Activated naive CD4-positive, alpha-beta T cell (primary cell): ENCODE data around the gene GPR162.
A peak's percentile ranks its signal among the peaks of the same experiment; 100 is the strongest.

Source experiments
- DNase-seq, 4 experiments: peaks; one replicate each; lab custom pipeline; 2025; lab: John Stamatoyannopoulos, UW

Gene GPR162

GRCh38 chr12:6836851-6837250 lies 15.2 kb downstream of the GPR162 start:
- DNase-seq: no peak

DNA sequence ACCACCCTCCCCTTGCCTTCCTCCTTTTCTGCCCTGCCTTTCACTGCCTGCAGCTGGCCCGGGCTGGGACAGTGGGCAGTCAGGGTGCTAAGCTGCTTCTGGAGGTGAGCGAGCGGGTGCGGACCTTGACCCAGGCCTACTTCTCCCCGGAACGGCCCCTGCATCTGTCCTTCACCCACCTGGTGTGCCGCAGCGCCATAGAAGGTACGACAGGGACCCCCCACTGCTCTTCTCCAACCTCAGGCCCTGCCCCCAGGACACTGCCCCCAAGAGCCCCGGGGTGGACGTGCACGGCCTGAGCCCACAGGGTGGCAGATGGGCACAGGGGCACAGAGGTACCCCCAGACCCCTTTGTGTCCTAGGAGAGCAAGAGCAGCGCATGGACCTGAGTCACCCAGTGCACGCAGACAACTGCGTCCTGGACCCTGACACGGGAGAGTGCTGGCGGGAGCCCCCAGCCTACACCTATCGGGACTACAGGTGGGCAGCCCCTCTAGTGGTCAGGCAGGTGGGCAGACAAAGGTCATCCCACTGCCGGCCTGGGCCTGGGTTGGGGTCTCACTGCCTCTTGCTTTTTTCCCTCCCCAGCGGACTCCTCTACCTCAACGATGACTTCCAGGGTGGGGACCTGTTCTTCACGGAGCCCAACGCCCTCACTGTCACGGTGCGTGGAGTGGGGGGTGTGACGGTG lies 15.9 kb downstream of the GPR162 start:
- DNase-seq: no peak

GRCh38 chr12:6838854-6839253 lies 17.2 kb downstream of the GPR162 start:
- DNase-seq: no peak

DNA sequence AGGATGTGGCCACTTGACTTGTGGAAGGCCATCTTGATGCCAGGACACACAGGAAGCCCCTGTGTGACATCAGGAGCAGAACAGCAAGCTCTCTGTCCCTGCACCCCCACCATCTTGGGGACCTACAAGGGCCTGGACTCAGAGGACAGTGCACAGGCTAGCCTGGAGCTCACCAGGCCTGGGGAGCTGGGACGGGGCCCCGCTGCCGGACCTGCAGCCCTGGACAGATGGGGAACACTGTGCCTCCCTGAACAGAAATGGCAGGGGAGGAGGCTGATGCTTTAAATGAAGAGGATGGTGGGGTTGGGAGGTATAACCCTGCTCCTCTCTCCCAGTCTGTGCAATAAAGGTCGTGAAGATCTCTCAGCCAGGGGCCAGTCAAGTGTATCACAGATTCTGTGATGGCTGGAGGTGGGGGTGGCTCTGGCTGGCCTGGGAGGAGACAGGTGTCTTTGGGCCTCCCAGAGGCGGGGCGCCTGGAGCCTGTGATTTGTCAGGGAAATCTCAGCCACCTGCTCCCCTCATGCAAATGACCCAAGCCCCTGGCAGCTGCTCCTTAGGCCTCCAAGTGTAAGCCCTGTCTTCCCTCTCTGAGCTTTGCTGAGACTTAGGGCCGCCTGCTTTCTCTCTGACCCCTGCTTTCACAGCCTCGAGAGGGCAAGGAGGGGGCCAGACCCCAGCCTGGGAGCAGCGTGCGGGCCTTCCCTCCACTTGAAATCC lies 18.0 kb downstream of the GPR162 start:
- no peak for DNase-seq

DNA sequence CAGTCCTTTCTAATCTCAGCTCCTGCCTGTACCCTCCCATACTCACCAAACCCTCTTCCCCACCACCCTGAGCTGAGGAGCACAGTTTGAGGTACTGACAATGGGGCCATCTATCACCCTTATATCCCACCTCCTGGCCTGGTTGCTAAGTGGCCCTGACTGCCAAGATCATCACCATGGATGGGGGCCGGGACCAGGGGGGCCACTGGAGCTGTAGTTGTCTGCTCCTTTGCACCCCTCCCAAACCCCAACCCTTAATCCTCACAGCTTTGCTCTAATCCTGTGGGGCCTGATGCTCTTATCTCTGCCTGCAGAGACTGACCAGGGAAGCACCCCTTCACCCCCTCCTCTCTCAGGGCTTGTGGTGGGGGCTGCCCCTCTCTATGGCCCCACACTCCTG lies 18.7 kb downstream of the GPR162 start:
- DNase-seq: no peak

DNA sequence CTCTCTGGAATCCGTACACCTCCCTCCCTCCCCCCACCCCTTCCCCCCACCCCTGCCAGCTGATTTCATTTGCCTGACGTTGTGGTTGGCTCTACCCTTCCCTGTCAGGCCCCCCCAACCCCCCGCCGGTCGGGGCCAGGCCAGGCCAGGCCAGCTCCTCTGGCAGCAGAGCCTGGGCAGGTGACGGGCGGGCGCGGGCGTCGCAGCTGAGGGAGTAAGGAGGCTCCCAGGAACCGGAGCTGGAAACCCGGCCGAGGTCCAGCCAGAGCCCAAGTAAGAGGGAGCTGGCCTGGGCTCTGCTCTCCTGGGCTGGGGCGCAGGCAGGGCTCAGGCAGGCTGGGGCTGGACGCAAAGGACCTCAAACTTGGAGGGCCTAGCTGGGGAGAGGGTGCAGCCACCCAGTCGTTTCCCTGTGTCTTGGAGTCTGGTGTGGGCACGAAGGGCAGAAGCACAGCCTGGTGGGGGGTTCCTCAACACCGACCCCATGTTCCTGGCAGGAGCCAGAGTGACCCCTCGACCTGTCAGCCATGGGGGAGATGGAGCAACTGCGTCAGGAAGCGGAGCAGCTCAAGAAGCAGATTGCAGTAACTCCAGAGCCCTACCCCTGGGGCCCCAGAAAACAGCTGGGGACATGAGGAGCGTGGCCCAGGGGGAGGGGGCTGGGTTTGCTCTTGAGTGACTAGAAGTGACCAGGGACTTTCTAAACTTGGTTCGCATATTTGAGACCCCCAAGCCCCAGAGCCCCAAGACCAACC lies 19.3 kb downstream of the GPR162 start, which contains the start of gene GNB3:
Gene GNB3, plus strand, starts transcription at position 165 of the 755 bp plus-strand sequence. Its CDS starts 363 bp downstream, at position 528.
- DNase-seq: no peak

GRCh38 chr12:6842075-6842474 lies 20.5 kb downstream of the GPR162 start:
- no peak for DNase-seq

- DNase-seq: no peak
Observed at GRCh38 chr12:6843118-6843902, 21.7 kb downstream of the GPR162 start.

DNA sequence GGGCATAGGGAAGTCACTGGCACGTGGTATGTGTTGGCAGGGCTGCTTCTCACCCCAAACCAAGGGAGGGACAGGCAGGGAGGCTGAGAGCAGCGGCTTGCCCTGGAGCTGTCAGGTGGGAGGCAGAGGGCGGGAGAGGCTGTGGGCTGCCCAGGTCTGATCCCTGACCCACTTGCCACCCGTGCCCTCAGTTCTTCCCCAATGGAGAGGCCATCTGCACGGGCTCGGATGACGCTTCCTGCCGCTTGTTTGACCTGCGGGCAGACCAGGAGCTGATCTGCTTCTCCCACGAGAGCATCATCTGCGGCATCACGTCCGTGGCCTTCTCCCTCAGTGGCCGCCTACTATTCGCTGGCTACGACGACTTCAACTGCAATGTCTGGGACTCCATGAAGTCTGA lies 23.8 kb downstream of the GPR162 start:
- DNase-seq: no peak

- DNase-seq: no peak
Observed at GRCh38 chr12:6846316-6846869, 24.8 kb downstream of the GPR162 start.

DNA sequence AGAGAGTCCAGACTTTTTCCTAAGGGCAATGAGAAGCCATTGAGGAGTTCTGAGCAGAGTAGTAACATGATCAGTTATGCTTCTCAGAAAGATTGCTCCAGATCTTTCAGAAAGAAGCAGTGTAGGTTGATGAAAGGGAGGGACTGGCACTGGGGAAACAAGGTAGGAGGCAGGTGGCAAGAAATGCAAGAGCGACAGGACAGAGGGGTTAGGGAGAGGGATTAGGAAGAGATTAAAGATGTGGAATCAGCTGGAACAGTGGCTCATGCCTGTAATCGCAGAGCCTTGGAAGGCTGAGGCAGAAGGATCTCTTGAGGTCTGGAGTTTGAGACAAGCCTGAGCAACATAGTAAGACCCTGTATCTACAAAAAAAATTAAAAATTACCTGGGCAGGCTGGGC lies 26.1 kb downstream of the GPR162 start:
- no peak for DNase-seq

- no peak for DNase-seq
Observed at GRCh38 chr12:6849427-6849826, 27.8 kb downstream of the GPR162 start.

DNA sequence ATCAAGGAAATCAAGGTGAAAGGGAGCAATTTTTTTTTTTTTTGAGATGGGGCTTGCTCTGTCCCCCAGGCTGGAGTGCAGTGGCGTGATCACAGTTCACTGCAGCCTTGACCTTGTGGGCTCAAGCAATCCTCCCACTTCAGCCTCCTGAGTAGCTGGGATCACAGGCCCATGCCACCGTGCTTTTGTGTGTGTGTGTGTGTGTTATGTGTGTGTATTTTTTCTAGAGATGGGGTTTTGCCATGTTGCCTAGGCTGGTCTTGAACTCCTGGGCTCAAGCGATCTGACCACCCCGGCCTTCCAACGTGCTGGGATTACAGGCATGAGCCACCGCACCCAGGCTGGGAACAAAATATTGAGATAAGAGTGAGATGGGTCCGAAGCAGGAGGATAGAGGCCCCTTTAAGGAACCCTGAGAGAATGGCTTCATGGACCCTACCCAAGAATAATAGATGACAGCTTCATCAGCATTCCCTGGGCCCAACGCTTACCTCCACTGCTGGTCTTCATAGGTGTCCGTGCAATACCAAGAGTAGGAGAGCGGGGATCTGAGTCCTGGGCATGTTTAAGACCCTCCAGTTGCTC lies 28.4 kb downstream of the GPR162 start:
- DNase-seq: no peak

DNA sequence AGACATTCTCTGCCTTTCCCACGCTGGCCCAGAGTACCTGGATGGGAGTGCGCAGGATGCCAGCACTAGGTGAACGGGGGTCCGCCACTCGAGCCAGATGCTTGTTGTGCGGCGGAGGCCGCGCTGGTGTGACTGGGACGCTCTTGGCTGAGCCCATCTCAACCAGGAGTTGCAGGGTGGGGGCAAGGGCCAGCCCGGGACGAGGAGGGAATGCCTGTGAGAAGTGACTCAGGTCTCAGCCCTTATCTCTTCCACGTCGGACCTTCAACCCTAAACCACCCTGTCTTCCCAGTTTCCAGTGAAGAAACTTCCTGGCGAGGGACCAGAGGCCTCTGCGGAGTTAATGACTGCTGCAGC lies 29.2 kb downstream of the GPR162 start:
- no peak for DNase-seq

- peak; percentile 74 to 86 (median 82) for DNase-seq
Observed at GRCh38 chr12:6851153-6851920, 29.7 kb downstream of the GPR162 start, which contains the start of gene CDCA3. Gene CDCA3, minus strand, starts transcription at chr12:6851286. Its CDS starts 334 bp downstream, at chr12:6850952.

- peak; percentile 92 to 97 (median 95) for DNase-seq
Observed at GRCh38 chr12:6851921-6852650, 30.5 kb downstream of the GPR162 start, which contains the start of gene USP5. Gene USP5, plus strand, starts transcription at chr12:6852150. Its CDS starts 30 bp downstream, at chr12:6852180.

DNA sequence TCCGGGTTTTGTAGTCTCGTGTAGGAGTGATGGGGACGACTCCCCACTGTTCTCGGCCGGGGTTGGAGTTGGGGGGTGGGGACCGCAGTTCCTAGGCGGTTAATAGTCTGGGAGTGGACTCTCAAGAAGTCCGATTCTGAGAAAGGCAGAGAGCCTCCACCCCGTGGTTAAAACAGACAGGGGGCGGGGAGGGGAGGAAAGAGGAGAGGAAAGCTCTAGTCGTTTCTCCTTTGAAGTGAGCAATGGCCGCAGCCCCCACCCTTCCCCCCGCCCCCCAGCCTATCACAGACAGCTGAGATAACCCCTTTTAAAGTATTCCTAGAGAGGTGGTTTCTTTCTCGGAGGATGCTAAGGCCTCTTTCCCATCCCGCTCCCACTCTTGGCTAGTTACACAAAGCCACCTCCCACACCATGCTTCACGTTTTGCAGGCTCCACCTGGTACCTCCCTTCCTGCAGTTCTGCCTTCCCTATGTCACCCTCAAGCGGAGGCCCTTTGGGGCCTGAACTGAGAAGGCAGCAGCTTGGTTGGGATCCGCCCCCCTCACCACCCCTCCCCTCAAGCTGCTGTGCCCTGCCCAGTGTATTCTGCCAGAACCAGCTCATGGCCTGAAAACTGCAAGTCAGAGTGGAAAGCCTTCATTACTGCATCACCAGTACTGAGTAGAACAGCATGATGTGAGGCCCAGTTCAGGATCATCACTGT lies 31.2 kb downstream of the GPR162 start:
- DNase-seq: peak in 3 of 4 experiments; percentile 33 to 52 (median 52)

- no peak for DNase-seq
Observed at GRCh38 chr12:6853626-6854025, 32.0 kb downstream of the GPR162 start.

GRCh38 chr12:6854036-6854435 lies 32.4 kb downstream of the GPR162 start:
- no peak for DNase-seq
